Hepatic stellate cell (primary cell): ENCODE measurements around the gene UHRF1.
"Not testable (repeated sequence)": the region's sequence is repeated elsewhere in the genome, so short reads cannot be mapped to it uniquely, and the experiment has no call there.

Experiments used
- DNase-seq: peaks from one replicate; pipeline ENCODE4 v3.0.0; 2011; ENCODE audit warnings: low spot score

The UHRF1 gene

GRCh38 chr19:4909156-4909896 is at the start of gene UHRF1:
Gene UHRF1 (plus strand): TSS chr19:4909501. CDS start chr19:4910886, 1,385 bp downstream.
- peak; percentile 26 for DNase-seq

DNA sequence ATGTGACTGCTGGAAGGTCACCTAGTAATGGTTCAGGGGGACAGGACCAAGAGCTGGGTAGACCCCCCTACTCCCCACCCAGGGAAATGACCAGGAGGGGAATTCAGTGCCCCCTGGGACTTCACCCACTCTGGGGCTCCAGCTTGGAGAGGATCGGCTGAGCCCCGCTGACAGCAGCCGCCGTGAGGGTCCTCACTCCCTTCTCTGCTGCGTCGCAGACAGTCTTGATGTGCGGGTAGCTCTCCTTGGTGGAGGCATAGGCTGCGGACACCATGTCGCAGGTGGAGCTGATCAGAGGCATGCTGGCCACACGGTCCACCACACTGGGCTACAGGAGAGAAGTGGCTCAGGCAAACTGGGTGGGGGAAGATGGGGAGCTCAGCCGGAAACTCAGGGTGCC is 49.6 kb upstream of the UHRF1 start:
- DNase-seq, result no peak

- no peak for DNase-seq
These were observed 48.2 kb upstream of the UHRF1 start for GRCh38 chr19:4861147-4861546.

- peak; percentile 63 for DNase-seq
These were observed 42.5 kb upstream of the UHRF1 start for GRCh38 chr19:4866595-4867424.

DNA sequence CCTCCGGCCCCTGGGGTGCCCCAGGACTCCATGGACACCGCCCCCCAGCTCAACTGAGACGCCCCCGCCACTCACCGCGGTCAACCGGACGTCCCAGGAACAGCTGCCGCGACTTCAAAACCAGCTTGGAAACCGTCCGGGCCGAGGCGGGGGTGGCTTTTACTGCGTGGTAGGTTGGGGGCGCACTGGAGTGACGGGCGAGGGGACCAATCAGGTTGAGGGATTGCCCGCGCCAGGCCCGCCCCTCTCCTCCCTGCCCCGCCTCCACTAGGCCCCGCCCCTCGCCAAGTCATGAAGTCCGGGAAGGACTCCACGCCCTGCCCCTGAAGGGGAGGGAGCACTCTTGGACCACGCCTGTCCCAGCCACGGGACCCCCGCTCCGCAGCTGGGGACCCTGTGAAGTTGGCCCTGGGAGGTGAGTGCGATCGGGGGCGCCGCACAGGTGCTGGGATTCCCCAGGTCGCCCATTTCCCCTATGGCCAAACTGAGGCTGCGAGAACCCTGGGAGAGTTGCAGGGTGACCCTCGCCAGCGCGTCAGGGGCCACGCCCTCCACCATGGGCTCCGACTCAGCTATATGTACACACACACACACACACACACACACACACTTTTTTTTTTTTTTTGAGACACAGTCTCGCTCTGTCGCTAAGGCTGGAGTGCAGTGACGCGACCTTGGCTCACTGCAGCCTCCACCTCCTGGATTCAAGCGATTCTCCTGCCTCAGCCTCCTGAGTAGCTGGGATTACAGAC is 41.6 kb upstream of the UHRF1 start, which contains the start of gene PLIN3:
Gene PLIN3 (minus strand): TSS at position 134 of the 752 bp plus-strand sequence. CDS start 6,273 bp downstream, outside the sequence.
- peak; percentile 100 for DNase-seq

DNA sequence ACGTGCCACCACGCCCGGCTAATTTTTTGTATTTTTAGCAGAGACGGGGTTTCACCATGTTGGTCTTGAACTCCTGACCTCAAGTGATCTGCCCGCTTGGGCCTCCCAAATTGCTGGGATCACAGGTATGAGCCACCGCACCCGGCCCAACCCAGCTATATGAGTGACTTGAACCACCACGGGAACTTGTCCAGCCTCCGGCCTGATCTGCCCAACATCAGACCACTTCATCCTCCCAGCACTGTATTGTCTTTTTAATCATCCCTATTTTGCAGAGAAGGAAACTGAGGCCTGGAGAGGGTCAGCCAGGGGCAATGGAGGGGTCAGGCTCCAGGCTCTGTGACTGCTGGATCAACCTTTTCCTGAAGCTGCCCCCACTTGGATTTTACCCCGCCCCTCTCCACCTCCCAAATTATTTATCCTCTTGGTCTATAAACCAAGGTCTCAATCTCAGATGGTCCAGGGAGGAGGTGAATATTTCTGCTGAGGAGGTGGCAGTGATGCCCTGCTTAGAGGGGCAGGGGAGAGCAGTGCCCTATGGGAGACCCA is 40.9 kb upstream of the UHRF1 start:
- DNase-seq, result no peak

DNA sequence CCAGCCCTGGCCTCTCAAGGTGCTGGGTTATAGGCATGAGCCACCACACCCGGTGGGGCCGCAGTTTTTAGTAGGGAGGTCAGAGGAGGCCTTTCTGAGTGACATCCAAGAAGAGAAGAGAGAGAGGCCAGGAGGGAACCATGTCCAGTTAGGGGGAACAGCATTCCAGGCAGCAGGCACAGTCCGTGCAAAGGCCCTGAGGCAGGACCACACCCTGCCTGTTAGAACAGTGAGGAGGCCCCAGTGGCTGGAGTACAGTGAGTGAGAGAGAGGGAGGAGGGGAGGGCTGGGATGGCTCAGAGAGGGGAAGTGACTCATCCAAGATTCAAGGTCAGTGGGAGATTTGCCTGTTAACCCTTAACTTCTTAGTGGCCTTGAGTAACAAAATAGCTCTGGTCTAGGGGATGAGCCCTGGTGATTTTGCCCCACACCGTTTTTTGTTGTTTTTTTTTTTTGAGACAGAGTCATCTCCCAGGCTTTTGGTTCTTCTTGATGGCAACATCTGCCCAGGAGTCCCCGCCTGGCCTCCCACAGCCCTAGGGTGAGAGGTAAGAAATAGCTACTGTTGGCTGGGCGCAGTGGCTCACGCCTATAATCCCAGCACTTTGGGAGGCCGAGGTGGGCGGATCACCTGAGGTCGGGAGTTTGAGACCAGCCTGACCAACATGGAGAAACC is 39.1 kb upstream of the UHRF1 start:
- DNase-seq, result peak; percentile 91

- no peak for DNase-seq
These were observed 37.6 kb upstream of the UHRF1 start for GRCh38 chr19:4871711-4872110.

DNA sequence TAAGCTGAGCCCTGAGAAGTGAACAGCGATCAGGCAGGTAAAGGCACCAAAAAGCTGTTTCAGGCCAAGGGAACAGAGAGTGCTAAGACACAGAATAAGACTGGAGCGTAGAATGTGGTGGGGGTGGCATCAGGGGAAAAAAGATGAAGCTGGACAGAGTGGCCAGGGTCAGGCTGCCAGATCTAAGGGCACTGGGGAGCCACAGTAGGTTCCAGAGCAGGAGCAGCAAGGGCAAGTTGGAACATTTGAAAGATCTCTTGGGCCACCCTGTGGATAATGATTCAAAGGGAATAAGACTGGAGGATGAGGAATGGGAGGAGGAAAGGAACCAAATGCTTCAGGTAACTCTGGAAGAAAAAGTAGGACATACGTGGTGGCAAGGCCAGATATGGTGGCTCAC is 35.4 kb upstream of the UHRF1 start:
- DNase-seq, result no peak

- no peak for DNase-seq
These were observed 31.4 kb upstream of the UHRF1 start for GRCh38 chr19:4877753-4878490.

GRCh38 chr19:4878491-4878968 is 30.8 kb upstream of the UHRF1 start:
- DNase-seq, result no peak

DNA sequence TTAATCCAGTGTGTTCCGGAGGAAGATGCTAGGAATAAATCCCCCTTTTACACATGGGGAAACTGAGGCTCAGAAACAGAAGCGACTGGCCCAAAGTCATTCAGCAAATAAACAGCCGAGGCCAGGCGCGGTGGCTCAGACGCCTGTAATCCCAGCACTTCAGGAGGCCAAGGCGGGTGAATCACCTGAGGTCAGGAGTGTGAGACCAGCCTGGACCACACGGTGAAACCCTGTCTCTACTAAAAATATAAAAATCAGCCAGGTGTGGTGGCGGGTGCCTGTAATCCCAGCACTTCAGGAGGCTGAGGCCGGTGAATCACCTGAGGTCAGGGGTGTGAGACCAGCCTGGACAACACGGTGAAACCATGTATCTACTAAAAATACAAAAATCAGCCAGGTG is 30.3 kb upstream of the UHRF1 start:
- no peak for DNase-seq

DNA sequence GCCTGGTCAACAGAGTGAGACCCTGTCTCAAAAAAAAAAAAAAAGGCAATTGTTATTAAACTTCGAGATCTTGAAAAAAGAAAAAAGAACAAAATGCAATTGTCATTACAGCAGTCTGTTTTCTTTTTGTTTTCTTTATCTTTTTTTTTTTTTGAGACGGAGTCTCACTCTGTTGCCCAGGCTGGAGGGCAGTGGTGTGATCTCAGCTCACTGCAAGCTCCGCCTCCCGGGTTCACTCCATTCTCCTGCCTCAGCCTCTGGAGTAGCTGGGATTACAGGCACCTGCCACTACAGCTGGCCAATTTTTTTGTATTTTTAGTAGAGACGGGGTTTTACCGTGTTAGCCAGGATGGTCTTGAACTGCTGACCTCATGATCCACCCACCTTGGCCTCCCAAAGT is 26.4 kb upstream of the UHRF1 start:
- DNase-seq, result not testable (repeated sequence)

DNA sequence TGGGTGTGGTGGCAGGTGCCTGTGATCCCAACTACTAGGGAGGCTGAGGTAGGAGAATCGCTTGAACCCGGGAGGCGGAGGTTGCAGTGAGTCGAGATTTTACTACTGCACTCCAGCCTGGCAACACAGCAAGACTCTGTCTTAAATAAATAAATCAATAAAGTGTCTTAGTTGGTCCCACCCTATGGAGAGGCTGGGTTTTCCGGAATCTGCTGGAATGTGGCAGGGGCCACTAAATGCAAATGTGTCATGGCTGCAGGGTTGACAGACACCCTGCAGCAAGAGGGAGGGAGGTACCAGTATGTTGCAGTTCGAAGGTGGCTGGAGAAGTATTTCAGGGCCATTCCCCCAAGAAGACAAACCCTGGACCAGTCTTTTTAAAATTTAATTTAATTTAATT is 24.3 kb upstream of the UHRF1 start:
- not testable (repeated sequence) for DNase-seq

DNA sequence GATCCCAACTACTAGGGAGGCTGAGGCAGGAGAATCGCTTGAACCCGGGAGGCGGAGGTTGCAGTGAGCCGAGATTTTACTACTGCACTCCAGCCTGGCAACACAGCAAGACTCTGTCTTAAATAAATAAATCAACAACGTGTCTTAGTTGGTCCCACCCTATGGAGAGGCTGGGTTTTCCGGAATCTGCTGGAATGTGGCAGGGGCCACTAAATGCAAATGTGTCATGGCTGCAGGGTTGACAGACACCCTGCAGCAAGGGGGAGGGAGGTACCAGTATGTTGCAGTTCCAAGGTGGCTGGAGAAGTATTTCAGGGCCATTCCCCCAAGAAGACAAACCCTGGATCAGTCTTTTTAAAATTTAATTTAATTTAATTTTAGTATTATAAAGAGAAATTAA is 21.5 kb upstream of the UHRF1 start:
- DNase-seq, result not testable (repeated sequence)

GRCh38 chr19:4889034-4889815 is 20.1 kb upstream of the UHRF1 start:
- DNase-seq, result no peak

- no peak for DNase-seq
These were observed 18.2 kb upstream of the UHRF1 start for GRCh38 chr19:4891066-4891465.

DNA sequence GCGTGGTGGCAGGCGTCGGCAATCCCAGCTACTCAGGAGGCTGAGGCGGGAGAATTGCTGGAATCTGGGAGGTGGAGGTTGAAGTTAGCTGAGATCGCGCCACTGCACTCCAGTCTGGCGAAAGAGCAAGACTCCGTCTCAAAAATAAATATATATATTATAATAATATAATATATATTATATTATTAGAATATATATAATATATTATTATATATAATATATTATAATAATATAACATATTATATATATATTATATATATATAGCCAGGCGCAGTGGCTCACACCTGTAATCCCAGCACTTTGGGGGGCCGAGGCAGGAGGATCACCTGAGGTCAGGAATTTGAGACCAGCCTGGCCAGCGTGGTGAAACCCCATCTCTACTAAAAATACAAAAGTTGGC is 16.3 kb upstream of the UHRF1 start:
- DNase-seq, result not testable (repeated sequence)

DNA sequence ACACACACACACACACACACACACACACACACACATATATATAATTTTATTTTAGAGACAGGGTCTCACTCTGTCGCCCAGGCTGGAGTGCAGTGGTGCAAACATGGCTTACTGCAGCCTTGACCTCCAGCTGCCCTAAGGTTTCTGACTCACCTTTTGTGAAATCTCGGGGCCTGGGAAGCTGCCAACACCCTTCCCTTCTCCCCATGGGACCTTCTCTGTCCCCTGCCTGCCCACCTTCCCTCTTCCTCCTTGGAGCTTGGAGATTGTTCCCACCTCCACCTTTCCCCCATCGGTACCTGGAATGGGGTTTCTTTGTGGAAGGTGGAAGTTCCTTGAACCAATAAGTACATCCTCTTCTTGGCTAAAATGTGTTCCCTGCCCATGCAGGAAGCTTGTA is 12.9 kb upstream of the UHRF1 start:
- DNase-seq, result no peak

- no peak for DNase-seq
These were observed 12.2 kb upstream of the UHRF1 start for GRCh38 chr19:4897146-4897545.
